Ovary (tissue), 9 donors: ENCODE measurements around the gene LPIN1. TPM values are rescaled to one million over a fixed set of nuclear protein-coding genes. Genes with fewer than 3 reads are reported as not detected.

Experiments used
- DNase-seq, 5 donors: peaks; one replicate each; pipeline ENCODE4 v3.0.0-alpha.2; 2019 to 2020
- H3K27ac ChIP-seq, 2 donors: fragments of 200-600 bp; one replicate each; pipeline versions ENCODE4 v1.5.1 to v1.8.0; 2019 to 2022
- H3K27me3 ChIP-seq: fragments of 200-600 bp; one replicate; pipeline ENCODE4 v1.8.0; 2022
- H3K36me3 ChIP-seq: fragments of 200-600 bp; sonication (generic); one replicate; pipeline ENCODE4 v1.5.1; 2019
- H3K4me1 ChIP-seq: one replicate; pipeline ENCODE4 v1.8.1; 2013; ENCODE audit warnings: mild to moderate bottlenecking, moderate library complexity; ENCODE audit not compliant: insufficient read depth
- H3K4me3 ChIP-seq: fragments of 200-600 bp; sonication (generic); one replicate; pipeline ENCODE4 v1.5.1; 2017
- H3K9me3 ChIP-seq, 2 donors: fragments of 200-600 bp in 1 of 2; sonication (generic) in 1 of 2; one replicate each; pipeline versions ENCODE4 v1.5.1 to v1.8.1; 2013 to 2019; ENCODE audit warnings: mild to moderate bottlenecking in 1 of 2, moderate library complexity in 1 of 2
- CTCF ChIP-seq, 3 donors: fragments of 450-650 bp in 2 of 3; fragments of 200-600 bp in 1 of 3; IDR thresholded peaks; one replicate each; pipeline versions ENCODE4 v1.5.1 to v1.8.0; 2016 to 2022; ENCODE audit warnings: antibody characterized with exemption in 3 of 3, mild to moderate bottlenecking in 1 of 3
- EP300 ChIP-seq: sonication (generic); formaldehyde crosslinking; IDR thresholded peaks from one replicate; pipeline ENCODE4 v1.6.1; 2017; ENCODE audit warnings: antibody characterized with exemption
- POLR2A ChIP-seq: fragments of 450-650 bp; IDR thresholded peaks from one replicate; pipeline ENCODE4 v1.6.1; 2017; ENCODE audit warnings: antibody characterized with exemption, mild to moderate bottlenecking, moderate library complexity
- WGBS, 3 donors: extraction: QIAGEN DNeasy Blood & Tissue Kit in 1 of 3; methylation state at CpG; one replicate each; pipeline versions ENCODE4 v1.1.5 to v1.1.7; 2013 to 2017; 5-methylcytosine and 5-hydroxymethylcytosine counted together
- intact Hi-C, 4 donors: fragments of 100-400 bp; cut with DNase I; formaldehyde crosslinking; loops; one replicate each; pipeline versions ENCODE4 v1.11.0 to v1.15.1; 2022 to 2023
- polyA plus RNA-seq, 2 donors: library from polyadenylated mRNA; stranded (reverse); fragments of 200-250 nt in 1 of 2; fragments of 350-450 nt in 1 of 2; fragmentation: Illumina TruSeq in 1 of 2; extraction: RNeasy Lipid Tissue Mini Kit (QIAGEN cat#74804) in 1 of 2; gene quantifications; one replicate each; pipeline ENCODE4 v1.2.3, GENCODE V29; 2013 to 2014
- total RNA-seq, 7 donors: library from RNA; depleted of rRNA in 2 of 7; stranded (reverse); fragments of >200 nt in 2 of 7; fragmentation: NEBNext Ultra II Directional in 3 of 7; extraction: Animal tissue kit (Norgen Biotek cat#: 25700) in 3 of 7; gene quantifications; one replicate each; pipeline versions ENCODE4 v1.1.0 to v1.2.4, GENCODE V29; 2016 to 2023
- donor health status: DM: no; HTN: no; CAD: no; lungs with moderate emphysema.
- donor health status: DM: no; HTN: no; CAD: no.
- donor health status: Bipolar disorder and iron deficiency.
- donor health status: DM: yes; HTN: yes; CAD: no.
- donor health status: DM: no; HTN: no; CAD: no.
- donor health status: DM: yes; HTN: yes; CAD: no.

LPIN1 gene
- total and polyA plus RNA-seq, 9 donors: 19.9 to 144 (median 50.8) TPM

GRCh38 chr2:11771971-11772615 lies 25.7 kb downstream of the LPIN1 start:
- no peak overlapping the region for H3K4me3 ChIP-seq
- intact Hi-C loops: loop anchor here in 1 of 4 donors (10.0 kb wide), 2 partner anchors 177 to 297 kb away; no protein-coding TSS in a partner anchor
- no peaks in the 10 kb centered on the region for H3K4me1 ChIP-seq
- DNase-seq: no peak
- H3K36me3 ChIP-seq: no peaks in the 10 kb centered on the region
- TF ChIP-seq CTCF (IDR thresholded peaks at IDR 0.05): no peak
- TF ChIP-seq EP300: no peak
- TF ChIP-seq POLR2A: no peak
- no peak overlapping the region for H3K27ac ChIP-seq
- no peaks in the 10 kb centered on the region for H3K27me3 ChIP-seq
- WGBS, 3 donors: 84% methylated on average over 8 of the region's 8 CpGs
- no peaks in the 10 kb centered on the region for H3K9me3 ChIP-seq

- TF ChIP-seq EP300: no peak
- TF ChIP-seq CTCF (IDR thresholded peaks at IDR 0.05): no peak
- no peak for TF ChIP-seq POLR2A
- Histone ChIP-seq H3K27me3 (no peaks in the 10 kb centered on the region), H3K9me3 (no peaks in the 10 kb centered on the region), H3K36me3 (no peaks in the 10 kb centered on the region), H3K4me3 (no peak overlapping the region), H3K4me1 (no peaks in the 10 kb centered on the region), H3K27ac (no peak overlapping the region)
- no peak for DNase-seq
- intact Hi-C loops: loop anchor here in 1 of 4 donors (10.0 kb wide), 2 partner anchors 178 to 298 kb away; no protein-coding TSS in a partner anchor
- WGBS, 3 donors: 78 to 94% (median 81%) methylated on average over 10 of the region's 10 CpGs
Measured at GRCh38 chr2:11773111-11773510, 26.7 kb downstream of the LPIN1 start.

GRCh38 chr2:11773747-11774525 lies 27.5 kb downstream of the LPIN1 start:
- no peak overlapping the region for H3K27ac ChIP-seq
- WGBS, 3 donors: 80 to 83% (median 81%) methylated on average over 7 of the region's 7 CpGs
- intact Hi-C loops: loop anchor here in 1 of 4 donors (10.0 kb wide), 2 partner anchors 179 to 299 kb away; no protein-coding TSS in a partner anchor
- no peak for TF ChIP-seq POLR2A
- TF ChIP-seq EP300: no peak
- H3K9me3 ChIP-seq: no peaks in the 10 kb centered on the region
- H3K4me1 ChIP-seq: no peaks in the 10 kb centered on the region
- no peaks in the 10 kb centered on the region for H3K36me3 ChIP-seq
- no peaks in the 10 kb centered on the region for H3K27me3 ChIP-seq
- no peak for DNase-seq
- H3K4me3 ChIP-seq: no peak overlapping the region

GRCh38 chr2:11774600-11774999 lies 28.2 kb downstream of the LPIN1 start:
- H3K4me1 ChIP-seq: no peaks in the 10 kb centered on the region
- TF ChIP-seq POLR2A (no peak), EP300 (no peak), CTCF (IDR thresholded peaks at IDR 0.05) (no peak)
- H3K27ac ChIP-seq: no peak overlapping the region
- H3K27me3 ChIP-seq: no peaks in the 10 kb centered on the region
- WGBS, 3 donors: 84 to 95% (median 86%) methylated on average over 7 of the region's 7 CpGs
- intact Hi-C loops: loop anchor here in 1 of 4 donors (10.0 kb wide), 2 partner anchors 180 to 300 kb away; no protein-coding TSS in a partner anchor
- no peaks in the 10 kb centered on the region for H3K9me3 ChIP-seq
- no peak overlapping the region for H3K4me3 ChIP-seq
- no peaks in the 10 kb centered on the region for H3K36me3 ChIP-seq
- DNase-seq: no peak
